Vagina (tissue), 2 donors: ENCODE results near the gene TRIM72.
"Not testable (repeated sequence)": the region's sequence is repeated elsewhere in the genome, so short reads cannot be mapped to it uniquely, and the experiment has no call there.

Experiments
- POLR2A ChIP-seq, 2 donors: fragments of 450-650 bp; IDR thresholded peaks; one replicate each; pipeline ENCODE4 v1.6.1; 2017; ENCODE audit warnings: antibody characterized with exemption in 2 of 2, mild to moderate bottlenecking in 2 of 2, moderate library complexity in 2 of 2
- POLR2AphosphoS5 ChIP-seq, 2 donors: sonication (generic); formaldehyde crosslinking; IDR thresholded peaks; one replicate each; pipeline ENCODE4 v1.9.0; 2017; ENCODE audit warnings: antibody characterized with exemption in 2 of 2, mild to moderate bottlenecking in 2 of 2, low read depth in 1 of 2; ENCODE audit not compliant: insufficient read depth in 1 of 2
- TF ChIP-seq, protein P1 (sequence below), 3 experiments: fragments of 450-650 bp in 2 of 3; fragments of 200-600 bp in 1 of 3; sonication (generic) in 1 of 3; IDR thresholded peaks; one replicate each; pipeline ENCODE4 v1.5.1; 2017 to 2019; ENCODE audit warnings: antibody characterized with exemption in 3 of 3, mild to moderate bottlenecking in 2 of 3, moderate library complexity in 2 of 3

GRCh38 chr16:31245598-31245997, 31.7 kb downstream of the TRIM72 start:
- TF ChIP-seq, protein P1, sequence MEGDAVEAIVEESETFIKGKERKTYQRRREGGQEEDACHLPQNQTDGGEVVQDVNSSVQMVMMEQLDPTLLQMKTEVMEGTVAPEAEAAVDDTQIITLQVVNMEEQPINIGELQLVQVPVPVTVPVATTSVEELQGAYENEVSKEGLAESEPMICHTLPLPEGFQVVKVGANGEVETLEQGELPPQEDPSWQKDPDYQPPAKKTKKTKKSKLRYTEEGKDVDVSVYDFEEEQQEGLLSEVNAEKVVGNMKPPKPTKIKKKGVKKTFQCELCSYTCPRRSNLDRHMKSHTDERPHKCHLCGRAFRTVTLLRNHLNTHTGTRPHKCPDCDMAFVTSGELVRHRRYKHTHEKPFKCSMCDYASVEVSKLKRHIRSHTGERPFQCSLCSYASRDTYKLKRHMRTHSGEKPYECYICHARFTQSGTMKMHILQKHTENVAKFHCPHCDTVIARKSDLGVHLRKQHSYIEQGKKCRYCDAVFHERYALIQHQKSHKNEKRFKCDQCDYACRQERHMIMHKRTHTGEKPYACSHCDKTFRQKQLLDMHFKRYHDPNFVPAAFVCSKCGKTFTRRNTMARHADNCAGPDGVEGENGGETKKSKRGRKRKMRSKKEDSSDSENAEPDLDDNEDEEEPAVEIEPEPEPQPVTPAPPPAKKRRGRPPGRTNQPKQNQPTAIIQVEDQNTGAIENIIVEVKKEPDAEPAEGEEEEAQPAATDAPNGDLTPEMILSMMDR (IDR thresholded peaks at IDR 0.05) = not testable (repeated sequence)
- not testable (repeated sequence) for TF ChIP-seq POLR2A (IDR thresholded peaks at IDR 0.05); POLR2AphosphoS5 (IDR thresholded peaks at IDR 0.05; ENCODE audit: insufficient read depth in 1 of 2, low read depth in 1 of 2)
